Measurements from ENCODE around the gene C19orf38. TPM values are rescaled to one million over a fixed set of nuclear protein-coding genes. Genes with fewer than 3 reads are reported as not detected.

The C19orf38 gene
- total and polyA plus RNA-seq, 2 of the 4 experiments (the other 2 are of a cell fraction): 0.18 to 0.19 TPM

DNA sequence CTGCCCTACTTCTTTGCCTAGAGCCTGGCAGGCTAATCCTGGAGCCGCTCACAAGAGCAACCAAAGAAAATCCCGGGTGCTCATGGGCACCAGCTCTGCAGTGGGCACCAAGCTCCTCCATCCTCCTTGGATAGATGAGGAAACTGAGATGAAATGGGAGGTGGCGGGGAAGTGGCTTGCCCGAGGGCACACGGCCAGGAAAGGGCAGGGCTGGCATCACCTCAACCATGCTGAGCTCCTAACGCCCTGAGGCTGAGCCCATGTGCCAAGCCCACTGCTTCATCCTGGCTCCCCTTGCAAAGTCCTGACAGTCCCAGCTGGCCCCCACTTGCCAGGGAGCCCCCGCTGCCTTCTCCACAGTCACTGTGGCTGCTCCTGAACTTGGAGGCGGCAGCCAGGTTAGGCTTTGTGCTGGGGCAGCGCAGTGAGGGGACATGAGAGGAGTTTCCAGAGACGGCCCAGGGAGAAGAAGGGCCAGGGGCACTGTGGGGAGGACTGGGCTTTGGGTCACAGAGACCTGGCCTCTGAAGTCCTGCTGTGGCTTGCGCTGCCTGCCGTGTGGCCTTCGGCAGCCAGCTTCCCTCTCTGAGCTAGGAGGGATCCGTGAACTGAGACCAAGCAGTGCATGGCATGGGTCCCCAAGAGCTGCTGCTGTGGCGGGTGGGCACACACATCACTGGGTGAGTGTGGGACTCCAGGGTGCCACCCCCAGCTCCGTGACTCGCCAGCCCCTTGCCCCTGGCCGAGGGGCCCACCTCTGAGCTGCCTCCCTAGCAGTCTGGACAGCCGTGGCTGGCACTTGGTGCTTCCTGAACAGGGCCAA, 29.7 kb upstream of the C19orf38 start (continued):
- TF ChIP-seq MAFK (IDR thresholded peaks at IDR 0.05; ENCODE audit: low read depth, low read length): no peak

- 97 to 100% methylated on average over 2 to 21 of the region's 27 CpGs for WGBS, 2 experiments (ENCODE audit: extremely low coverage in 2 of 2, insufficient read length in 1 of 2)
- POLR2A ChIA-PET (ENCODE audit: unreplicated experiment): no interaction called here
- in situ Hi-C loops (cut with MboI; ENCODE audit: low sequenced_read_pairs): no loop called here
- TF ChIP-seq NFE2L2 (IDR thresholded peaks at IDR 0.05; ENCODE audit: low read depth, low read length) (no peak), RAD21 (IDR thresholded peaks at IDR 0.05; ENCODE audit: low read length) (no peak), MXI1 (IDR thresholded peaks at IDR 0.05; ENCODE audit: borderline replicate concordance, low read depth, low read length) (no peak), USF2 (IDR thresholded peaks at IDR 0.05; ENCODE audit: low read depth, low read length) (no peak), FOS (IDR thresholded peaks at IDR 0.05; ENCODE audit: low read depth, low read length) (no peak), RCOR1 (IDR thresholded peaks at IDR 0.05; ENCODE audit: insufficient replicate concordance, low read length) (no peak), SMC3 (IDR thresholded peaks at IDR 0.05; ENCODE audit: low read depth, low read length) (no peak), CHD1 (IDR thresholded peaks at IDR 0.05; ENCODE audit: low read depth, low read length) (no peak)
- TF ChIP-seq, protein P1, sequence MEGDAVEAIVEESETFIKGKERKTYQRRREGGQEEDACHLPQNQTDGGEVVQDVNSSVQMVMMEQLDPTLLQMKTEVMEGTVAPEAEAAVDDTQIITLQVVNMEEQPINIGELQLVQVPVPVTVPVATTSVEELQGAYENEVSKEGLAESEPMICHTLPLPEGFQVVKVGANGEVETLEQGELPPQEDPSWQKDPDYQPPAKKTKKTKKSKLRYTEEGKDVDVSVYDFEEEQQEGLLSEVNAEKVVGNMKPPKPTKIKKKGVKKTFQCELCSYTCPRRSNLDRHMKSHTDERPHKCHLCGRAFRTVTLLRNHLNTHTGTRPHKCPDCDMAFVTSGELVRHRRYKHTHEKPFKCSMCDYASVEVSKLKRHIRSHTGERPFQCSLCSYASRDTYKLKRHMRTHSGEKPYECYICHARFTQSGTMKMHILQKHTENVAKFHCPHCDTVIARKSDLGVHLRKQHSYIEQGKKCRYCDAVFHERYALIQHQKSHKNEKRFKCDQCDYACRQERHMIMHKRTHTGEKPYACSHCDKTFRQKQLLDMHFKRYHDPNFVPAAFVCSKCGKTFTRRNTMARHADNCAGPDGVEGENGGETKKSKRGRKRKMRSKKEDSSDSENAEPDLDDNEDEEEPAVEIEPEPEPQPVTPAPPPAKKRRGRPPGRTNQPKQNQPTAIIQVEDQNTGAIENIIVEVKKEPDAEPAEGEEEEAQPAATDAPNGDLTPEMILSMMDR (conservative IDR thresholded peaks at IDR 0.05; ENCODE audit: low read depth, low read length): no peak
Observed at GRCh38 chr19:10819124-10820060, 28.8 kb upstream of the C19orf38 start.

More at GRCh38 chr19:10819124-10820060, 28.8 kb upstream of the C19orf38 start:
- DNase-seq: no peak
- Histone ChIP-seq H3K23ac (ENCODE audit: low read depth, low read length) (no peak overlapping the region), H2BK120ac (ENCODE audit: low read depth, low read length) (peak overlapping the region; percentile 97), H3K9me3 (ENCODE audit: control insufficient read depth, insufficient read depth, low read length) (no peaks in the 10 kb centered on the region), H3K27me3 (ENCODE audit: control insufficient read depth, insufficient read depth, low read length) (no peaks in the 10 kb centered on the region), H3K14ac (replicated peaks; ENCODE audit: low read depth, low read length) (peak overlapping the region; percentile 99; the same call in 1 of the 2 replicates), H3K4ac (ENCODE audit: low read depth, low read length) (peak overlapping the region; percentile 99), H4K91ac (ENCODE audit: insufficient read depth, low read depth, low read length) (peak overlapping the region; percentile 98), H3K56ac (ENCODE audit: extremely low read depth, insufficient read depth, low read length) (no peak overlapping the region), H2BK20ac (ENCODE audit: low read depth, low read length) (peak overlapping the region; percentile 99; the same call in 1 of the 2 replicates), H3K36me3 (ENCODE audit: control insufficient read depth, insufficient read depth, low read length) (peaks cover 47% of the 10 kb centered on the region), H3K27ac (ENCODE audit: insufficient read depth, low read length) (peak overlapping the region; percentile 91; the same call in 1 of the 2 replicates), H2AFZ (replicated peaks; ENCODE audit: low read length, poor library complexity) (no peak overlapping the region), H3K9ac (ENCODE audit: low read depth, low read length) (no peak overlapping the region), H4K20me1 (ENCODE audit: insufficient read depth, low read length) (peaks cover 3% of the 10 kb centered on the region), H3K4me2 (ENCODE audit: low read depth, low read length) (no peak overlapping the region), H2AK9ac (replicated peaks; ENCODE audit: low read depth, low read length, poor library complexity) (no peak overlapping the region), H3K18ac (ENCODE audit: low read depth, low read length) (peak overlapping the region; percentile 58; the same call in 1 of the 2 replicates), H2AK5ac (ENCODE audit: low read depth, low read length) (peak overlapping the region; percentile 100), H3K4me3 (ENCODE audit: insufficient read depth, low read depth, low read length) (no peak overlapping the region), H4K5ac (ENCODE audit: low read depth, low read length) (peak overlapping the region; percentile 93; the same call in 1 of the 2 replicates), H3K9me1 (ENCODE audit: insufficient read depth, low read length) (peaks cover 18% of the 10 kb centered on the region), H3K4me1 (ENCODE audit: control insufficient read depth, insufficient read depth, low read length) (peaks cover 27% of the 10 kb centered on the region), H4K8ac (ENCODE audit: low read depth in 2 of 2, low read length in 2 of 2) (peak overlapping the region in 1 of 2 experiments; percentile 95; a peak in 2 of 4 replicates), H2BK15ac (ENCODE audit: low read depth, low read length) (peak overlapping the region; percentile 98; the same call in 1 of the 3 replicates), H3K79me1 (ENCODE audit: low read depth in 1 of 2, low read length in 2 of 2) (peaks cover 26 to 62% of the 10 kb centered on the region in 2 experiments; a peak in 3 of 4 replicates), H2BK5ac (ENCODE audit: low read depth, low read length, poor library complexity, severe bottlenecking) (peak overlapping the region; percentile 99)
- intact Hi-C loops (cut with micrococcal nuclease) (no loop called here), dilution Hi-C loops (cut with HindIII; ENCODE audit: low sequenced_read_pairs, unreplicated experiment) (no loop called here)
- BruUV-seq (replicated peaks): no TSS peak
- ATAC-seq (ENCODE audit: low read depth): no peak
- CTCF ChIA-PET: no interaction called here

Data from IMR-90 (cell line).